DOHH2 (cell line): ENCODE data around the gene FKBP10.

Source experiments
- CTCF ChIP-seq: fragments of 200-600 bp; sonication (generic); IDR thresholded peaks from one replicate; pipeline ENCODE4 v1.5.1; 2014; ENCODE audit warnings: antibody characterized with exemption, mild to moderate bottlenecking, low read depth, low read length; ENCODE audit not compliant: poor library complexity, severe bottlenecking
- EZH2phosphoT487 ChIP-seq: fragments of 200-600 bp; sonication (generic); IDR thresholded peaks from 2 replicates; pipeline ENCODE4 v1.6.1; 2017; ENCODE audit warnings: borderline replicate concordance, mild to moderate bottlenecking, antibody characterized with exemption, low read length, moderate library complexity, mixed read lengths

- TF ChIP-seq EZH2phosphoT487 = no peak
- TF ChIP-seq CTCF = no peak
Observed at GRCh38 chr17:41869426-41869825, 56.6 kb downstream of the FKBP10 start.
